Stimulated activated CD8-positive, alpha-beta memory T cell treated with anti-CD3 and anti-CD28 coated beads, Interleukin-15, amount 100 ng/mL, for 48 hours (primary cell): ENCODE results near the gene NME4.
"Not testable (repeated sequence)": the region's sequence is repeated elsewhere in the genome, so short reads cannot be mapped to it uniquely, and the experiment has no call there.

Experiments
- DNase-seq, 2 donors: peaks; one replicate each; pipeline ENCODE4 v3.0.0-alpha.2; 2020; ENCODE audit warnings: low read depth in 2 of 2

The NME4 gene

DNA sequence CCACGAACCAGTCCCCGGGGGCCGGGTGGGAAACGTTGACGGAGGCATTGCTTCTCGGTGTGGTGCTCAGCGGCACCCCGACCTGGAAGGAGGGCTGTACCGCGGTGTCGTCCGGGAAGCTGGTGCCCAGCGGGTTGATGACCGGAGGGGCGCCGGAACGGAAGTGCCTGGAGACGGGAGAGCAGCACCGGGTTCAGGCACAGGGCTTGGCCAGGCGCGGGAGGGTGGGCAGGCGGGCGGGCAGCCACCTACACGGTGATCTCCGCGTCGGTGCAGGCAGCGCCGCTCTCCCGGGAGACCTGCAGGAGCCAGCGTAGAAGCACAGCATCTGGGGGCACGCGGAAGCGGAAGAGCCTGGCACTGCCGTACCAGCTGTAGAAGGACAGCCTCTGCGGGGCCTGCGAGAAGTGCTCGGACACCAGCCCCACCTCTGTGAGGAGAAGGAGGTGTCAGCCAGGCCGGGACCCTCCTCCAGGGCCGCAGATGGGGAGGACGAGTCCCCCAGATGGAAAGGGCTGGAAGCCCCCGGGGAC, 19.5 kb upstream of the NME4 start:
- no peak for DNase-seq

DNA sequence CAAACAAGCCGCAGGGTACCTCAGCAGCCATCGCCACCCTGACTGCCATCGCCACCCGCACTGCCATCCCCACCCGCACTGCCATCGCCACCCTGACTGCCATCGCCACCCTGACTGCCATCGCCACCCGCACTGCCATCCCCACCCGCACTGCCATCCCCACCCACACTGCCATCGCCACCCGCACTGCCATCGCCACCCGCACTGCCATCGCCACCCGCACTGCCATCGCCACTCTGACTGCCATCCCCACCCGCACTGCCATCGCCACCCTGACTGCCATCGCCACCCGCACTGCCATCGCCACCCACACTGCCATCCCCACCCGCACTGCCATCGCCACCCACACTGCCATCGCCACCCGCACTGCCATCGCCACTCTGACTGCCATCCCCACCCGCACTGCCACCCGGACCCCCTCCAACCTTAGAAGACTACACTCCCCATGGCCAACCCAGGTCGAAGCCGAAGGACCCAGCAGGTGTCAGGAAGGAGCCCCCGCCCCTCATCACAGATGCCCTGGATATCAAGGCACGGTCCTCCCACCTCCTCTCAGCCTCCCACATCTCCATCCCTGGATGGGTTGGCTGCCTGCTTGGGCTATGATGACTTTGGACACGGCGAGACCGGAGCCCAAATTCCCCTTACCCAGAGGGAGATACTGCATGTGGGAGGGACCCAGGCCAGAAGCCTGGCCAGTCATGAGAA, 18.7 kb upstream of the NME4 start:
- DNase-seq, result not testable (repeated sequence)

DNA sequence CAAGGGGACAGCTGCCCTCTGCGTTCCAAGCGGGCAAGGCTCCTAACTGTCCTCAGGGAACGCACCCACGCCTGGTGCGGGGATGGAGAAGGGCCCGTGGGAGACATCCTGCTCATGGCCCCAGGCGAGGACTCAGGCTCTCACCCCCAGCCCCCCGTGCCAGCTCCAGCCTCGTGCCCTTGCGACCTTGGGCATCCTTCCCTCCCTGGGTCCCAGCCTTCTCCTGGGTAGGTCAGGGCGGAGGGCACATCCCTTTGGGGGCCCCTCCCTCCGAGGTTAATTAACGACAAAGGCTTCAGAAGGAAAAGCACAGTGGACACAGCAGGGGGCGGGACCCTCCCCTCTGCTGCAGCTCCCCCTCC, 18.2 kb upstream of the NME4 start:
- DNase-seq, result no peak

DNA sequence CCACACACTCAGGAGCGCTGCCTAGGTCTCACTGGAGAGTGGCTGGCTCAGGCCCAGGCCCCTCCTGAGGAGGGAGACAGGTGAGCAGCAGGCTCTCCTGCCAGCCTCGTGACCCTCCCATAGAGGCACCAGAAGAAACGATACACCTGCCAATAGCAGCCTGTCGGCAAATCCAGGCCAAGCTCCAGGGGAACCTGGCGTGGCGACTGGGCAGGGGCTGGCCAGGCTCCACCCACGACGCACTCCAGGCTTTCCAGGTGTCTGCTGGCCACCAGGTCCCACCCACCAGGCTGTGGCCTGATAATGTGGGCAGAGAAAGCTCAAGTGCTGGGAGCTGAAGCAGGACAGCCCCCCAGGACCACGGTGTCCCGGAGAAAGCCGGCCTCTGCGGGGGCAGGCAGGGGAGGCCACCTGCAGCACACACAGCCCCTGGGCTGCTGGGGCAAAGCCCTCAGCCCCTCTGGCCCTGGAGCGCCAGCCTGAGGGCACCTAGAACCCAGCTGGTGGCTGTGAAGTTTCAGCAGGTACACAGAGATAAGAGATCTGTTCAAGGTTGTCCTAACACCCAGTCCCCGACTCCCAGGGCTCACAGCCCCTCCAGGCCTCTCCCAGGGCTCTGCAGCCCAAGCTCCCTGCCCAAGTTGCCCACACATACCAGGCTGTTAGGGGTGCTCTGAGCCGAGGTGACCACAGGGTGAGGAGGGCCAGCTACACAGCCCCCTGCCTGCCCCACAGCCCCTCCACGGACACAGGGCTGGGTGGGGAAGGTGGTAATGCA, 17.6 kb upstream of the NME4 start:
- DNase-seq, result no peak

DNA sequence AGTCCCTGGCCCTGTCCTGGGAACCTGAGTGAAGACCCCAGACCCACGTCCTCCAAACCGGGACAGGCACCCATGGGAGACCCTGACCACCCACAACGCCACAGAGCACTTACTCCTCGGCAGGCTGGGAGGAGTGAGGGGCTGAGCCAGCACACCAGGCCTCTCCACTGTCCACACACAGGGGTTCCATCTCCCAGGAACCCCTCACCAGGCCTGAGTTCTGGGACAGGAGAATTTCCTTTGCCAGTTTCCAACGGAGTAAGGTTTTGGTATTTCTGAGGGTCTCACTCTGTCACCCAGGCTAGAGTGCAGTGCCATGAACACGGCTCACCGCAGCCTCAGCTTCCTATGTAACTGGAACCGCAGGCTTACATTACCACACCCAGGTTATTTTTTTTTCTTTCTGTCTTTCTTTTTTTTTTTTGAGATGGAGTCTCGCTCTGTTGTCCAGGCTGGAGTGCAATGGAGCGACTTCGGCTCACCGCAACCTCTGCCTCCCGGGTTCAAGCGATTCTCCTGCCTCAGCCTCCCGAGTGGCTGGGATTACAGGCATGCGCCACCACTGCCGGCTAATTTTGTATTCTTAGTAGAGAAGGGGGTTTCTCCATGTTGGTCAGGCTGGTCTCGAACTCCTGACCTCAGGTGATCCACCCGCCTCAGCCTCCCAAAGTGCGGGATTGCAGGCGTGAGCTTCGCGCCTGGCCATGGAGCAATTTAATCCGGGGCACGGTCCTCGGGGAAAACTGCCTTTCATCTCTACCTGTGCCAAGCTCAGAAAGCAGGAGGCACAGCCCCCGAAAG, 16.8 kb upstream of the NME4 start:
- no peak for DNase-seq

DNA sequence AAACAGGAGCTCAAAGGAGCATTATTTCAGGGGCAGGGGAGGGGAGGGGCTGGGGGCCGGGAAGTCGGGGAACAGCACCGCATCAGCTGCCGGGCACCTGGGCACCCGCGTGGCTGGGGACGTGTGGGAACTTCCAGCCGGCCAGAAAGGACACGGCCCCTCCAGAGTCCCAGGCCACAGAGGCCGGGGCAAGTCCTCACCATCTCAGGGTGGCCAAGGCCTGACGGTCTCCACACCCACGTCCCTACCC, 16.3 kb upstream of the NME4 start:
- no peak for DNase-seq

DNA sequence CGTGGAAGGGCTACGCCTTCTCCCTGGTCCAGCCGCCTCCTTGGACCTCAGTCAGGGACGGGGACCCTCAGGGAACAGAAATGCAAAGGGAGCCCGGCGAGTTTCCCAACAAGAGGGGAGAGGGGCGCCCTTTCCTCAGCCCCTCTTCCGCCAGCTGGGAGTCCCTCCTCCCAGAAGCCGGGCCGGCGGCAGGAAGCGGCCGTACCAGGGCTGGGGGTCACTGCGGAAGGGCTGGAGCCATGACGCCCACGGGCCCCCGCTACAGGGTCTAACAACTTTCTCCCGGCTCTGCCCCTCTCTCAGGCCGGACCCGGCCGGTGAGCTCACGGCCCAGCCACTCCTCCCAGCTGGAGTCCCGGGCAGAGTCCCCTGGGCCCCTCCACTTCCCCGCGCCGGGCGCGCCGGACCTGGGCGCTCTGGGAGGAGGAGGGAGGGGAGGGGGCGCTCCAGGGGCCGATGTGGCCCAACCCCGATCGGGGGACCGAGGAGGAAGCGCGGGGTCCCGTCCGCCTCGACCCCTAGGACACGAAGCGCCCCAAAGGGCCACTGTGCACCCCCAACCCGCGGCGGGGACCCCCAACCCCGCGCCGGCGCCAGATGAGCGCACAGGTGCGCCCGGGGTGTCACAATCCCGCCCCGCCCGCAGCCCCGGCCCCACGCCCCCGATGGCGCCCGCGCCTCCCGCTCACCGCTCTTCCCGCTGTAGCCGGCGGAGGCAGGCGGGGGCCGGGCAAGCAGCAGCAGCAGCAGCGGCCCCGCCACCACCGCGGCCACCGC, 15.8 kb upstream of the NME4 start:
- DNase-seq, result no peak

DNA sequence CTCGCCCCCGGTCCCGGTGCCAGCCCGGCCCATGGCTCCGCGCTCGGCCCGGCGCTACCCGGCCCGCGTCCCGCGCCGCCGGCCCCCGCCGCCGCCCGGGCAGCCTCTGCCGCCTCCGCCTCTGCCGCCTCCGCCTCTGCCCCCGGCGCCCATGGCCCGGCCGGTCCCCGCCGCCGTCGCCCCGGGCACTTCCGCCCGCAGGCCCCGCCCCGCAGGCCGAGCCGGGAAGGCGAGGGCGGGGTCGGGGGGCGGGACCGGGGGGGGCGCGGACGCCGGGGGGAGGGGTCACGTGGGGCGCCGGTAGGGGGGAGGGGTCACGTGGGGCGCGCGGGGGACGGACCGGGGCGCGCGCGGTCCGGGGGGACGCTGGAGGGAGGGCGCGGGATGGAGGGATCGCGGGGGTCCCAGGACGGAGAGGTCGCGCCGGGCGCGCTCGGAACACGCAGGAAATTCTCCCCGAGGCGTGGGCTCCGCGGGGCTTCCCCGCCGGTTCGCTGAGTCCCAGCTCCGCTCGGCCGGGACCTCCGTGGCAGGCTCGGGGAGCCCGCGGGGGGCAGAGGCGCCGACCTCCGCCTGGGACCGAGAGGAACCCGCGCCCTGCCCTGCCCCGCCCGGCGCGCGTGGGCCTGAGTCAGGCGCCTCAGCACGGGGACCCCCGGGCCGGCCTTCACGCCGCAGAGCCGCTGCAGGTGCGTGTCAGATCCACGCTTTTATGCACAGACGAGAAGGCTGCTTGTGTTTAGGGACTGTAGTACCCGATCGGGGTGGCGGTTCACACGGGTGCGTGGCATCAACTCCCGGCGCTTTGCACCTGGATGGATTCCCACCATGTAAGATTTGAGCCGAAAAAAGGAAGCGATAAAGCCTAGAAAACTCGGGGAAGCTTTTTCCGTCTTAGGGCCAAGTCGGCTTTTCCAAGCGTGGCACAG, 14.9 kb upstream of the NME4 start, which contains the start of gene PGAP6:
Gene PGAP6 (minus strand): TSS at position 190 of the 929 bp plus-strand sequence. CDS start 157 bp downstream, at position 33.
- peak; percentile 54 to 56 for DNase-seq

DNA sequence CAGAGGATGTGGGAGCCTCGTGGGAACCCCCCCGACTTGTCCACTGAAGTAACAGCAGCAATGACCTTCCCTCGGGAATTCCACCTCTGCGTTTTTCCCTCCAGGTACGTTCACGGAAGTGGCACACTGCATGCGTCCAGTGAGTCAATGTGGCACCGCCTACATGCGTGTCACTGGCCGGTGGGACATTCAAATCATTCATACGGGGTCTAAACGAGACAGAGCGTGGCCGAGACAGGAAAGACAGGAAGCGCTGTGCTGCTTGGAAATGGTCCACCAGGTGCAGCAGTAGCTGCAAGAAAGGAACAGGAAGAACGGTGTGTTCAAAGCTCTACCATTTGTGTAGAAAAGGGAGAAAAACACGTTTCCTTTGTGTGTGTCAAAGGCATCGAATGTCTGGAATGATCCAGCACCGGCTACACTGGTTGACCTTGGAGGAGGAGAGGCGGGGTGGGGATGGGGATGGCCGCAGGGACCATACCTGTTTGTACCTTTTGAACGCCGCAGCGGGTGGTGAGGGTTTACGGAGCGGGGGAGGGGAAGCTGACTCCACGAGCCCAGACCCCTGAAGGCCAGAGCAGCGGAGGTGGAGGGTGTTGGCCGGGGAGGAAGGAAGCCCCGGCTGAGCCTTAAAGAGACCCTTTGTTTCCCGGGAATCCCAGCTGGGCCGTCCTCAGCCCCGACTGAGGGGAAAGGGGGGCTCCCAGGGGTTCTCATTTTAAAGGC, 13.5 kb upstream of the NME4 start:
- peak; percentile 40 to 47 for DNase-seq

DNA sequence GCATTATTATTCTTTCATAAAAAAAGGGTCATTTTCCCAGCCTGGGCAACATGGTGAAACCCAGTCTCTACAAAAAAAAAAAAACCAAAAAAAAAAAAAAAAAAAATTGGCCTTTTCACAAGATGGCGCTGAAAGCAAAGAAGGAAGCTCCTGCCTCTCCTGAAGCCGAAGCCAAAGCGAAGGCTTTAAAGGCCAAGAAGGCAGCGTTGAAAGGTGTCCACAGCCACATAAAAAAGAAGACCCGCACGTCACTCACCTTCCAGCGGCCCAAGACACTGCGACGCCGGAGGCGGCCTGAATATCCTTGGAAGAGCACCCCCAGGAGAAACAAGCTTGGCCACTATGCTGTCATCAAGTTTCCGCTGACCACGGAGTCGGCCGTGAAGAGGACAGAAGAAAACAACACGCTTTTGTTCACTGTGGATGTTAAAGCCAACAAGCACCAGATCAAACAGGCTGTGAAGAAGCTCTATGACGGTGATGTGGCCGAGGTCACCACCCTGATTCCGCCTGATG, 10.3 kb upstream of the NME4 start:
- no peak for DNase-seq

DNA sequence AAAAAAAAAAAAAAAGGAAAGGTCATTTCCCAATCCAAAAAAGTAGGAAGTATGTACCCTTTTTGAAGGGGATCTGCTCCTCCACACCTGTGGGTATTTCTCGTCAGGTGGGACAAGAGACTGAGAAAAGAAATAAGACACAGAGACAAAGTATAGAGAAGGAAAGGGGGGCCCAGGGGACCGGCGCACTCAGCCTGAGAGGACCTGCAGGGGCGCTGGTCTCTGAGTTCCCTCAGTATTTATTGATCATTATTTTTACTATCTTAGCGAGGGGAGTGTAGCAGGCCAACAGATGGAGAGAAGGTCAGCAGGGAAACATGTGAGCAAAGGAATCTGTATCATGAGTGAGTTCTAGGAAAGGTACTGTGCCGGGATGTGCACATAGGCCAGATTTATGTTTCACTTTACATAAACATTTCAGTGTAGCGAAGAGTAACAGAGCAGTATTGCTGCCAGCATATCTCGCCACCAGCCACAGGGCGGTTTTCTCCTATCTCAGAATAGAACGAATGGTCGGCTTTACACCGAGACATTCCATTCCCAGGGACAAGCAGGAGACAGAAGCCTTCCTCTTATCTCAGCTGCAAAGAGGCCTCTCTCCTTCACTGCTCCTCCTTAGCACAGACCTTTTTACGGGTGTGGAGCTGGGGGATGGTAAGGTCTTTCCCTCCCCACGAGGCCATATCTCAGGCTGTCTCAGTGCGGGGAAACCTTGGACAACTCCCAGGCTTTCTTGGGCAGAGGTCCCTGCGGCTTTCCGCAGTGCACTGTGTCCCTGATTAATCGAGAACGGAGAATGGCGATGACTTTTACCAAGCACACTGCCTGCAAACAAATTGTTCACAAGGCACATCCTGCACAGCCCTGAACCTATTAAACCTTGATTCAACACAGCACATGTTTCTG, 9.0 kb upstream of the NME4 start:
- not testable (repeated sequence) for DNase-seq

DNA sequence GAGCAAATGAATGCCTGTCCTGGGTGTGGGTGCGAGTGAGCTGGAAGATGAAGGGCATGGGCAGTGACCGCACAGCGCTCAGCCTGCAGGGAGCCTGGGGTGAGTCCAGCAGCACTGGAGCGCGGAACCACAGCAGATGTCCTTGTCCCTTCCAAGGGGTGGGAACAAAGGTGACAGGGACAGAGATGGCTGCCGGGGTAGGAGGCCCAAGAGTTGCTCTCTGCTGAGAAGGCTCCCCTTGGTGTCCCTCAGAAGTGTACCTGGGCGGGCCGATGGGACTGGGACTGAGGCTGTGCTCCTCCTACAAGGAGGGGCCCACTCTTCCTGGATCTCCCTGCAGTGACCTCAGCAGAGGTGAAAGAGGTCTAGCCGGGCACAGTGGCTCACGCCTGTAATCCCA, 7.6 kb upstream of the NME4 start:
- DNase-seq, result no peak

DNA sequence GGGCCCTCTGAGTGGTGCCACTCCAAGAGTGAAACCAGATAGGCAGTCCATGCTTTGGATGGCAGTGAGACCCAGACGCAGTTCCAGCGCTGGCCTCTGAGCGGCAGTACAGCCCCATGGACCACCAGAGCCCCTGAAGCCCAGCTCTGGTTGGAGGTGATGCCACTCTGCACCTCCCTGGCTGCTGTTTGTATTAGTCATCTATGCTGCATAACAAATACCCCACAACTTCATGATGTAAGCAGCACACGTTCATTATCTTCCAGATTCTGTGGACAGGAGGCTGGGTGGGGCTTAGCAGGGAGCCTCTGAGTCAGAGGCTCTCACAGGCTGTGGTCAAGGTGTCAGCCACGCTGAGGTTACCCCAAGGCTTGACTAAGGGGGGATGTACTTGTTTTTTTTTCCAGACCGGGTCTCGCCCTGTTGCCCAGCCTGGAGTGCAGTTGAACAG, 5.1 kb upstream of the NME4 start:
- DNase-seq, result peak; percentile 82 to 85

DNA sequence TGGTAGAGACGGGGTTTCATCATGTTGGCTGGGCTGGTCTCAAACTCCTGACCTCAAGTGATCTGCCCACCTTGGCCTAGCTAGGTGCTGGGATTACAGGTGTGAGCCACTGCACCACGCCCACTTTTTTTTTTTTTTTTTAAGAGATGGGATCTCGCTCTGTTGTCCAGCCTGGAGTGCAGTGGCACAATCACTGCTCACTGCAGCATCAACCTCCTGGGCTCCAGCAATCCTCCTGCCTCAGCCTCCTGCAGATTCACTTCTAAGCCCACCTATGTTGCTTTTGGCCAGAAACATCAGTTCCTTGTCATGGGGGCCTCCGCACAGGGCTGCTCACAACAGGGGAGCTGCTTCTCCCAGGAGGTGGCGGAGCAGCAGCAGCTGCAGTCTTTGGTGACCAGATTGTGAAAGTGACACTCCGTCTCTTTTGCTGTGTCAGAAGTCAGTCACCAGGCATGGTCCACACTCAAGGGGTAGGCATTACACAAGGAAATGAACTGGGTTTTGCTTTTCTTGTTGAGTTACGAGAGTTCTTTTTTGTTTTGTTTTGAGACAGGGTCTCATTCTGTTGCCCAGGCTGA, 4.5 kb upstream of the NME4 start:
- DNase-seq, result peak; percentile 40 to 45

DNA sequence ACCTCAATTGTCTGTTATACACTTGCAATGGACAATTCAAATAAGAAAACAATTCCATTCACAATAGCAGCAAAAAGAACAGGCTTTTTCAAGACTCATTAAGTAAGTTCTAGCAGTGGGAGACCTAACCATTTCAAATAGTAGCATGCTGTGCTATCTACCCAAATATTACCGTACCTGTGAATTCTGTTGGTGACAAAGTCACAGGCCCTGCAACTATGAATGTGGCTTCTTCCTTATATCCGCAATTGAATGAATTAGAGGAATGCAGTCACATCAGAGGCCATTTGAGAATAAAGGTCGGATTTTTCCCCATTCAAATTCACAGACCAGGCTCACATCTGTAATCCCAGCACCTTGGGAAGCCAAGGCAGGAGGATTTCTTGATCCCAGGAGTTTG, 800 bp upstream of the NME4 start:
- no peak for DNase-seq

DNA sequence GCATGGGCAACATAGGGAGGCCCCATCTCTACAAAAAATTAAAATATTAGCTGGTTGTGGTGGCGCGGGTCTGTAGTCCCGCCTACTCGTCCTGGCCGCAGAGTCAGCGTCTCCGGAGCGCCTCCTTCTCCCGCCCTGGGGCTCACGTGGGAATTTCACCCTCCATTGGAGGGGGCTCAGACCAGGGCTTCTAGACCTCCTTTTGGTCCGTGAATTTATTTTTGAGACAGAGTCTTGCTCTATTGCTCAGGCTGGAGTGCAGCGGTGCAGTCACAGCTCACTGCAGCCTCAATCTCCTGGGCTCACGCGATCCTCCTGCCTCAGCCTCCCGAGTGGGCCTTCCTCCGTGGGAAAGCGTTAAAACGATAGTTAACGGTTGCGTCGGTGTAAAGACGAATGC, 394 bp upstream of the NME4 start:
- no peak for DNase-seq

DNA sequence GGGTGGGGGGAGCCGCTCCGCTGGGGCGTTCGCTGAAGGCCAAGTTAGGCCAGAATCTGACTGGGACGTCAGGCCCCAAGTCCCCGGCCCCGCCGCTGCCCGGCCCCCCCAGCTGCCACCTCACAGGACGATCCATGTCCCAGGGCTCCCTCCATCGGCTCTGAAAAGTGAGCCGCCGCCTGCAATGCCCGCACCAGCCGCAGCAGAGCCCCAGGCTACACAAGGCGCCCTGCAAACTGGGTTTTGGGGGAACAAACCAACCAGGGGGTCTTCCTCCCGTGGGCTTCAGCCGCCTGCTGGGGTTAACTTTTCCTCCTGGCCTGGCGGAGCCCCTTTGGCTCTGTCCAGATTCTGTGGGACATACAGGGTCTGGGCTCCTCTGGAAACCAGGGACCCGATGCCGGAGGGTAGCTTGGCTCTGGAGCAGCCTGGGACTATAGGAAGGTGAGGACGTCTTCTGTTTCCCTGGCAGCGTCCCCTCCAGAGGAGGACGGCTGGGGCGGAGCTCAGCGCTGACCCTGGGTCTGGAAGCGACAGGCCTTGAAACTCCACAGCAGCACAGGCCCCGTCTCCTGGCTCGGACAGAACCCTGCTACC, 835 bp downstream of the NME4 start:
- no peak for DNase-seq
